ENCODE measurements around the gene CYP4F8.
"Not testable (repeated sequence)": the region's sequence is repeated elsewhere in the genome, so short reads cannot be mapped to it uniquely, and the experiment has no call there.

CYP4F8 gene

GRCh38 chr19:15587663-15588062, 27.4 kb upstream of the CYP4F8 start:
- H4K20me1 ChIP-seq: no peaks in the 10 kb centered on the region
- peaks cover 0 to 17% (median 10%) of the 10 kb centered on the region in 11 experiments; a peak in 15 of 22 replicates for H3K9me3 ChIP-seq (replicated peaks in 1 of 11)
- peaks cover 18 to 71% (median 53%) of the 10 kb centered on the region in 10 experiments for H3K4me1 ChIP-seq
- TF ChIP-seq Cebpa-rat (IDR thresholded peaks at IDR 0.05): peak in 10 of 11 experiments; percentile 57 to 96 (median 93); a peak in 17 of 22 replicates
- H3K27ac ChIP-seq: peak overlapping the region in 9 of 11 experiments; percentile 49 to 83 (median 78); a peak in 18 of 22 replicates
- H3K4me2 ChIP-seq: peak overlapping the region in 10 of 11 experiments; percentile 43 to 81 (median 69); a peak in 21 of 22 replicates
- H3K27me3 ChIP-seq: no peaks in the 10 kb centered on the region
- H3K4me3 ChIP-seq: no peak overlapping the region
- H3K9ac ChIP-seq: peak overlapping the region in 7 of 11 experiments; percentile 34 to 68 (median 54); a peak in 9 of 22 replicates
- no peaks in the 10 kb centered on the region for H3K36me3 ChIP-seq

GRCh38 chr19:15588265-15588664, 26.8 kb upstream of the CYP4F8 start:
- no peaks in the 10 kb centered on the region for H3K36me3 ChIP-seq
- peaks cover 18 to 77% (median 59%) of the 10 kb centered on the region in 10 experiments for H3K4me1 ChIP-seq
- TF ChIP-seq Cebpa-rat (IDR thresholded peaks at IDR 0.05): no peak
- H3K27me3 ChIP-seq: no peaks in the 10 kb centered on the region
- H3K9ac ChIP-seq: peak overlapping the region in 7 of 11 experiments; percentile 34 to 68 (median 53); a peak in 10 of 22 replicates
- H3K4me3 ChIP-seq: no peak overlapping the region
- peak overlapping the region in 9 of 11 experiments; percentile 49 to 83 (median 78); a peak in 18 of 22 replicates for H3K27ac ChIP-seq
- H4K20me1 ChIP-seq: no peaks in the 10 kb centered on the region
- H3K4me2 ChIP-seq: peak overlapping the region in 10 of 11 experiments; percentile 43 to 81 (median 69); a peak in 19 of 22 replicates
- peaks cover 0 to 21% (median 11%) of the 10 kb centered on the region in 11 experiments; a peak in 18 of 22 replicates for H3K9me3 ChIP-seq (replicated peaks in 1 of 11)

GRCh38 chr19:15589760-15590451, 25.1 kb upstream of the CYP4F8 start:
- peak overlapping the region; percentile 4 to 88 (median 63); a peak in 21 of 22 replicates for H3K4me2 ChIP-seq
- no peak overlapping the region for H3K4me3 ChIP-seq
- peaks cover 18 to 87% (median 70%) of the 10 kb centered on the region in 10 experiments for H3K4me1 ChIP-seq
- peaks cover 0 to 31% (median 15%) of the 10 kb centered on the region in 11 experiments; a peak in 18 of 22 replicates for H3K9me3 ChIP-seq (replicated peaks in 1 of 11)
- peak overlapping the region in 9 of 11 experiments; percentile 25 to 83 (median 79); a peak in 15 of 22 replicates for H3K27ac ChIP-seq
- no peak for TF ChIP-seq Cebpa-rat (IDR thresholded peaks at IDR 0.05)
- H3K36me3 ChIP-seq: no peaks in the 10 kb centered on the region
- H3K9ac ChIP-seq: peak overlapping the region in 2 of 11 experiments; percentile 3 to 9; a peak in 5 of 22 replicates
- no peaks in the 10 kb centered on the region for H3K27me3 ChIP-seq
- H4K20me1 ChIP-seq: no peaks in the 10 kb centered on the region

GRCh38 chr19:15591796-15592195, 23.2 kb upstream of the CYP4F8 start:
- H3K27ac ChIP-seq: peak overlapping the region in 9 of 11 experiments; percentile 35 to 83 (median 79); a peak in 18 of 22 replicates
- no peaks in the 10 kb centered on the region for H4K20me1 ChIP-seq
- H3K4me2 ChIP-seq: peak overlapping the region in 10 of 11 experiments; percentile 37 to 83 (median 64); a peak in 19 of 22 replicates
- peaks cover 18 to 88% (median 72%) of the 10 kb centered on the region in 10 experiments for H3K4me1 ChIP-seq
- peak overlapping the region in 8 of 11 experiments; percentile 25 to 59 (median 50); a peak in 9 of 22 replicates for H3K9ac ChIP-seq
- peak overlapping the region in 1 of 10 experiments; percentile 9; a peak in 1 of 20 replicates for H3K4me3 ChIP-seq
- peaks cover 3 to 34% (median 19%) of the 10 kb centered on the region in 11 experiments; a peak in 19 of 22 replicates for H3K9me3 ChIP-seq (replicated peaks in 1 of 11)
- no peaks in the 10 kb centered on the region for H3K27me3 ChIP-seq
- H3K36me3 ChIP-seq: no peaks in the 10 kb centered on the region
- no peak for TF ChIP-seq Cebpa-rat (IDR thresholded peaks at IDR 0.05)

GRCh38 chr19:15592506-15592905, 22.5 kb upstream of the CYP4F8 start:
- TF ChIP-seq Cebpa-rat (IDR thresholded peaks at IDR 0.05): peak in 1 of 11 experiments; percentile 8; a peak in 1 of 22 replicates
- not testable (repeated sequence) for H3K4me3 ChIP-seq, H4K20me1 ChIP-seq, H3K27me3 ChIP-seq, H3K36me3 ChIP-seq
- Histone ChIP-seq H3K9ac (peak overlapping the region in 8 of 11 experiments; percentile 25 to 59 (median 50); a peak in 9 of 22 replicates), H3K27ac (peak overlapping the region in 9 of 11 experiments; percentile 35 to 83 (median 79); a peak in 18 of 22 replicates), H3K4me2 (peak overlapping the region; percentile 33 to 83 (median 58); a peak in 20 of 22 replicates), H3K9me3 (replicated peaks in 1 of 11) (peaks cover 3 to 34% (median 21%) of the 10 kb centered on the region in 11 experiments; a peak in 19 of 22 replicates), H3K4me1 (peaks cover 14 to 80% (median 65%) of the 10 kb centered on the region in 10 experiments)

- Histone ChIP-seq H3K4me2 (peak overlapping the region in 7 of 11 experiments; percentile 53 to 83 (median 72); a peak in 13 of 22 replicates), H3K27ac (peak overlapping the region in 9 of 11 experiments; percentile 35 to 83 (median 68); a peak in 16 of 22 replicates), H3K9me3 (replicated peaks in 1 of 11) (peaks cover 3 to 34% (median 21%) of the 10 kb centered on the region in 11 experiments; a peak in 19 of 22 replicates), H3K4me1 (peaks cover 9 to 68% (median 55%) of the 10 kb centered on the region in 10 experiments; a peak in 19 of 20 replicates)
- H3K9ac ChIP-seq, H3K27me3 ChIP-seq, H3K4me3 ChIP-seq, H4K20me1 ChIP-seq, H3K36me3 ChIP-seq: not testable (repeated sequence)
Observed at GRCh38 chr19:15593766-15594165, 21.3 kb upstream of the CYP4F8 start.

GRCh38 chr19:15595069-15595468, 19.9 kb upstream of the CYP4F8 start:
- Histone ChIP-seq H3K36me3 (no peaks in the 10 kb centered on the region), H3K9ac (no peak overlapping the region), H3K9me3 (replicated peaks in 1 of 11) (peaks cover 3 to 34% (median 21%) of the 10 kb centered on the region in 11 experiments; a peak in 19 of 22 replicates), H3K4me3 (no peak overlapping the region), H3K4me1 (peaks cover 9 to 55% (median 48%) of the 10 kb centered on the region in 10 experiments; a peak in 19 of 20 replicates), H3K4me2 (peak overlapping the region in 7 of 11 experiments; percentile 4 to 83 (median 72); a peak in 13 of 22 replicates), H3K27me3 (no peaks in the 10 kb centered on the region), H3K27ac (peak overlapping the region in 2 of 11 experiments; percentile 79 to 82; a peak in 3 of 22 replicates), H4K20me1 (no peaks in the 10 kb centered on the region)
- TF ChIP-seq Cebpa-rat (IDR thresholded peaks at IDR 0.05): no peak

GRCh38 chr19:15607978-15608925, 6.8 kb upstream of the CYP4F8 start:
- not testable (repeated sequence) for H3K27me3 ChIP-seq; H3K9ac ChIP-seq; H3K4me3 ChIP-seq; H3K9me3 ChIP-seq (replicated peaks in 1 of 11); H3K27ac ChIP-seq; H3K36me3 ChIP-seq; H4K20me1 ChIP-seq
- H3K4me2 ChIP-seq: peak overlapping the region in 8 of 11 experiments; percentile 36 to 67 (median 58); a peak in 11 of 22 replicates
- H3K4me1 ChIP-seq: peaks cover 0 to 33% (median 26%) of the 10 kb centered on the region in 10 experiments; a peak in 16 of 20 replicates

Data from BLaER1 treated with 17β-estradiol and CSF1 and Interleukin-3, amounts not matched to agents 10 nM and 100 nM (cell line).